Measurements from ENCODE around the gene LARGE1. TPM values are rescaled to one million over a fixed set of nuclear protein-coding genes. Genes with fewer than 3 reads are reported as not detected.

LARGE1 gene
- total and polyA plus RNA-seq, 2 of the 8 experiments (the other 6 are each of a cell fraction or from before 2014, with no cell fraction given): 43.7 to 83.0 TPM

GRCh38 chr22:33896154-33896553 is 24.1 kb downstream of the LARGE1 start:
- peak overlapping the region; percentile 97 for H4K91ac ChIP-seq (replicated peaks; ENCODE audit: insufficient read length, low read length)
- no peak overlapping the region for H3K23ac ChIP-seq (ENCODE audit: insufficient read length)
- no peak overlapping the region for H4K8ac ChIP-seq (ENCODE audit: extremely low read depth, insufficient read depth, low read length)
- H3K79me2 ChIP-seq (ENCODE audit: control insufficient read depth in 1 of 2, insufficient read depth in 2 of 2, low read length in 2 of 2): peaks cover 54 to 80% of the 10 kb centered on the region in 2 experiments
- peak overlapping the region; percentile 57 to 78; a peak in 3 of 4 replicates for H3K4me2 ChIP-seq (ENCODE audit: insufficient read depth in 1 of 2, low read depth in 2 of 2, low read length in 2 of 2)
- H3K4me3 ChIP-seq (ENCODE audit: extremely low read depth in 1 of 4, insufficient read depth in 2 of 4, low read depth in 3 of 4, low read length in 4 of 4): peak overlapping the region in 1 of 4 experiments; percentile 40; a peak in 1 of 8 replicates
- peaks cover under 1 to 3% of the 10 kb centered on the region in 2 experiments for H4K20me1 ChIP-seq (replicated peaks in 1 of 2; ENCODE audit: control insufficient read depth in 1 of 2, insufficient read depth in 2 of 2, low read length in 2 of 2)
- H2AFZ ChIP-seq (ENCODE audit: low read length): no peak overlapping the region
- H3K9ac ChIP-seq (replicated peaks in 1 of 4; ENCODE audit: extremely low read depth in 1 of 4, low read depth in 3 of 4, low read length in 3 of 4): peak overlapping the region in 1 of 4 experiments; percentile 9; a peak in 1 of 7 replicates
- TF ChIP-seq CBX5 (IDR thresholded peaks at IDR 0.05; ENCODE audit: low read depth, low read length) (no peak), CHD2 (IDR thresholded peaks at IDR 0.05; ENCODE audit: low read length) (no peak), MAFK (IDR thresholded peaks at IDR 0.05; ENCODE audit: low read depth, low read length) (no peak), RFX5 (IDR thresholded peaks at IDR 0.05; ENCODE audit: borderline replicate concordance, low read depth, low read length) (no peak)
- peak overlapping the region; percentile 79 for H3K27ac ChIP-seq (ENCODE audit: low read depth, low read length)
- peak overlapping the region; percentile 54 for H3K4ac ChIP-seq (replicated peaks; ENCODE audit: insufficient read length, low read depth, low read length)
- FAIRE-seq (no peak), DNase-seq (ENCODE audit: low read depth in 1 of 2, low spot score in 2 of 2) (no peak)
- peak overlapping the region; percentile 98 for H2BK5ac ChIP-seq (ENCODE audit: low read depth, low read length)
- 73% methylated on average over 3 of the region's 3 CpGs; no CpG with 5 or more reads in 1 of the 2 experiments for WGBS, 2 experiments (ENCODE audit: extremely low coverage in 1 of 2, insufficient coverage in 1 of 2, insufficient read length in 1 of 2, insufficient replicate concordance in 2 of 2, low coverage in 1 of 2, low lambda C conversion rate in 2 of 2, missing lambda C conversion rate in 1 of 2)
- no peaks in the 10 kb centered on the region; the same call in 1 of the 2 replicates for H3K23me2 ChIP-seq (ENCODE audit: low read depth, low read length)
- peak overlapping the region; percentile 54 for H4K5ac ChIP-seq (ENCODE audit: insufficient read length, low read depth, low read length)
- H3K79me1 ChIP-seq (ENCODE audit: low read depth, low read length): peaks cover 20% of the 10 kb centered on the region
- peak overlapping the region; percentile 95 for H3K18ac ChIP-seq (ENCODE audit: extremely low read depth, low read length)
- H2AK5ac ChIP-seq (ENCODE audit: low read depth, low read length): peak overlapping the region; percentile 46; the same call in 1 of the 2 replicates
- peak overlapping the region; percentile 98 for H2BK20ac ChIP-seq (ENCODE audit: low read length)
- peak overlapping the region; percentile 90 for H2BK120ac ChIP-seq (replicated peaks; ENCODE audit: low read depth, low read length)
- POLR2A ChIA-PET (ENCODE audit: partially characterized antibody): interaction anchor here (1.3 to 1.8 kb wide), 2 partner anchors 18 to 23 kb away, joined by 3 to 9 read pairs; partner anchors contain the start of gene LARGE1
- H3K27me3 ChIP-seq (replicated peaks in 1 of 4; ENCODE audit: control insufficient read depth in 3 of 4, extremely low read depth in 1 of 4, insufficient read depth in 3 of 4, low read length in 3 of 4): no peaks in the 10 kb centered on the region
- H3K9me3 ChIP-seq (ENCODE audit: insufficient read depth in 2 of 2, low read depth in 1 of 2, low read length in 1 of 2): peaks cover 0 to 3% of the 10 kb centered on the region in 2 experiments; a peak in 1 of 4 replicates
- H2BK12ac ChIP-seq (ENCODE audit: low read depth, low read length): peak overlapping the region; percentile 88
- H3K56ac ChIP-seq (replicated peaks; ENCODE audit: insufficient read length, low read depth, low read length): no peak overlapping the region
- H3K36me3 ChIP-seq (ENCODE audit: control insufficient read depth in 2 of 4, insufficient read depth in 4 of 4, low read length in 3 of 4): no peaks in the 10 kb centered on the region
- H3K4me1 ChIP-seq (replicated peaks in 1 of 4; ENCODE audit: control insufficient read depth in 3 of 4, insufficient read depth in 4 of 4, low read length in 3 of 4): peaks cover 36 to 82% (median 49%) of the 10 kb centered on the region in 4 experiments
- H3K14ac ChIP-seq (ENCODE audit: insufficient read length): no peak overlapping the region
- H2BK15ac ChIP-seq (ENCODE audit: low read length): no peak overlapping the region
- CTCF ChIA-PET (ENCODE audit: partially characterized antibody): interaction anchor here (1.1 kb wide), 1 partner anchor 13 kb away, joined by 4 read pairs; no protein-coding TSS in a partner anchor
